Glomerular endothelial cell (primary cell): ENCODE data around the gene GPN1. TPM values are rescaled to one million over a fixed set of nuclear protein-coding genes. Genes with fewer than 3 reads are reported as not detected.
A peak's percentile ranks its signal among the peaks of the same experiment; 100 is the strongest.
"Not testable (repeated sequence)": the region's sequence is repeated elsewhere in the genome, so short reads cannot be mapped to it uniquely, and the experiment has no call there.

Source experiments
- DNase-seq: peaks from one replicate; pipeline ENCODE4 v3.0.0-alpha.2; 2011; ENCODE audit warnings: low read depth, low spot score; ENCODE audit errors: extremely low read depth
- total RNA-seq: library from RNA; depleted of rRNA; stranded (reverse); fragments of >200 nt; gene quantifications from 2 replicates; pipeline ENCODE4 v1.2.3, GENCODE V29; 2015

GPN1 gene
- total RNA-seq, 1 donor from 2014 or later: 32.7 TPM

DNA sequence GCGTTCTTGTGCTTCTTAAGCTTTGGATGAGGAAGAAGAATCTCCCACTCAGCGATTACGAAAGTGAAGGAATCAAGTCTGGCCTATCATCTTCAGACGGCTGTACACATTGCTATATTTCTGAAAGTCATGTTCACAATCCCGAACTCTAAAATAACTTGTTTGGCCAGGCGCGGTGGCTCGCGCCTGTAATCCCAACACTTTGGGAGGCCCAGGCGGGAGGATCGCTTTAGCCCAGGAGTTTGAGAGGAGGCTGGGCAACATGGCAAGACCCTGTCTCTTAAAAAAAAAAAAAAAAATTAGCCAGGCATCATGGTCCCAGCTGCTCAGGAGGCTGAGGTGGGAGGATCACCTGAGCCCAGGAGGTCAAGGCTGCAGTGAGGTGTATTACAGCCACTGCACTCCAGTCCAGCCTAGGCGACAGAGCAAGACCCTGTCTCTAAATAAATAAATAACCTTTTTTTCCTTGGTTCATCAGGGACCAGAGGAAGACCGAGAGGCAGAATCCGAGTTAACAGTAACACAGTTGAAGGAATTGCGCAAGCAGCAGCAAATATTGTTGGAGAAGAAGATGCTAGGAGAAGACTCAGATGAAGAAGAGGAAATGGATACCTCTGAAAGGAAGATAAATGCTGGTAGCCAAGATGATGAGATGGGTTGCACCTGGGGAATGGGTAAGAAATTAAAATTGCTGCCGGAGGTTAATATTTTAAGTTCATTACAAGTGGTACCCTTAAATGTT is 35.9 kb downstream of the GPN1 start:
- no peak for DNase-seq

DNA sequence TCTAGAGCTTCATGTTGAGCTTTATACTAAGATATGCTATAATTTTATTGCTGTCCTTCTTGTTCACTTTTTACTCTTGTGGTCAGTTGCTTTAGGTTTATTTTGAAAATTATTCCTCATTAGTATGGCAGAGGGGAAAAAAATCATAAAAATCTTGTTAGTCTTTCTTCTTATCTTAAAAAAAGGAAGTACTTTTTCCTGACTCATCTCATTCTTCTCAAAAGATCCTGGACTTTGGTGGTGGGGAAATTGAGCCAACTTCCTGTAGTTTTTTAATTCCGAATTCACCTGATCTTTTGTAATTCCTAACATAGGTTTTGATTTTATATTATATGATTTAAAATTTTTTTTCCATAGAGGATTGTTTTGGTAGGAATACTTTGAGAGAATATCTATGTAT is 38.6 kb downstream of the GPN1 start:
- no peak for DNase-seq

DNA sequence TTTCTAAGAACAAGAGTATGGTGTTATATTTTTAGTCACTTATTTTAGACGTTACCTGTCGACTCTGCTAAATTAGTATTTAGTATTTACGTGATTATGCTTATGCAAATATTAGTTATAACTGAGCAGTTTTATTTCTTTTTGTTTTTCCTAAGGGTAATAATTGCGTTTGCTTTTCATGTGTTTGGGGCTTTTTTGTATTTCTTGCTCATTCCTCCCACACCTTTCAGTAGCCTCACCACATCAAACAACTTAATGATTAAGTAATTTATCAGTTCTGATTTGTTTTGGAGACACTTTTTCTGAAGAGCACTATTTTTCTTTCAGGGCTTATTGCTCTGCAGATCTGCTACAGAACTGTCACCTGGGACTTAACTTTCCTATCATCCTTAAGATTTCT is 42.4 kb downstream of the GPN1 start:
- no peak for DNase-seq

DNA sequence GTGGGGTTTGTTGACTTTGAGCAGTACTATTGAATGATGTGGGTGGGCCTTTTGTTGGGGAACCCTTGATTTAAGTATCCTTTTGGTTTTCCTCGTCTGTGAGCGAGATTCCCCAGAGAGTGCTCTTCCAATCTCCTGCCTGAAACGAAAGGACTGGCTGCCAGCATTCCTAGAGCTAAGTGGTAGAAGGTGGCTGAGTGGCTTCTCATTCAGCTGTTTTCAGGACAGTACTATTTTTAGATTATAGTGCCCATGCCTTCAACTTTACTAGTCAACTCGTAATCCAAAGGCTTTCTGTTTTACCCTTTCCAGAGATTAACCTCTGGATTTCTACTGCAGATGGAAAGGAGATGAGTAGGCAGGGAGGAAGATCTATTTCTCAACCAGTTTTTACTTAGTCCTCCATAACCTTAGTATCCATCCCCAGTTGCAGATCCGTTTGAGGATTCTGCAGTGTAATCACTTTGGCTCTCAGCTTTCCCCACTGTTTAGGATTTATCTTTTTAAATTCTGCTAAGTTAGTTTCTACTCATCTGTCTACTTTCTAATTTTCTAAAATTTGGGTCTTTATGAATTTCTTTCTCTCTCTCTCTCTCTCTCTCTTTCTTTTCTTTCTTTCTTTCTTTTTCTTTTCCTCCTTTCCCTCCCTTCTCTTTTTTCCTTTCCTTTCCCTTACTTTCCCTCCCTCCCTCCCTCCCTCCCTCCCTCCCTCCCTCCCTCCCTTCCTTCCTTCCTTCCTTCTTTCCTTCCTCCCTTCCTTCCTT is 44.1 kb downstream of the GPN1 start:
- DNase-seq: no peak

DNA sequence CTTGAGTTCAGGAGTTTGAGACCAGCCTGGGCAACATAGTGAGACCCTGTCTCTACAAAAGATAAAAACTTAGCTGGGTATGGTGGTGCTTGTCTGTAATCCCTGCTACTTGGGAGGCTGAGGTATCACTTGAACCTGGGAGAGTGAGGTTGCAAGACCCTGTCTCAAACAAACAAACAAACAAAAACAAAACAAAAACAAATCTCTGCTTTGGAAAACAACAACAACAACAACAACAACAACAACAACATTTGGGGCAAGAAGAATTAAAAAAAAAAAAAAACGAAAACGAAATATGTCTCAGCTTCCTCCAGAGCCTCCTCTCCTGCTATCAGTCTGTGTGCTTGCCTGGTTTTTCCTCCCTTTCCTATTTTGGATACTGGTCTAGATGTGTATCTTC is 51.7 kb downstream of the GPN1 start:
- no peak for DNase-seq

DNA sequence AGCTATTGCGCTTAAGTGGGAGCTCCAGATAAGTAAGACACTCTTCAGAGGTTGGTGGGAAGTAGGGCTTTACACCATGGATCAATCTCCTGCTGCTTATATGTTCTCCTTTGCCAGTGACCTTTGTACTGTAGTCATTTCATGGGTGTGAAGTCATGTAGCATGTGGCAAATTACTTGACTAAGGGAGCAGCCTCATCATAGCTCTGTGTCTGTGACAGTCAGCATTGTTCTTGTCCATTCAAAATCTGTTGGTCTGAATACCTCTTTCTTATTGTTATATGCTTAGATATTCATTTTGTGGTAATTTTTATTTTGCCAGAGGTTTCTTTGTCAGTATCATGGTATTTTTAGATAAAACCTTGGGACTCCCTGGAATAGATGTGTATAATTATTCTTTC is 53.0 kb downstream of the GPN1 start:
- no peak for DNase-seq

DNA sequence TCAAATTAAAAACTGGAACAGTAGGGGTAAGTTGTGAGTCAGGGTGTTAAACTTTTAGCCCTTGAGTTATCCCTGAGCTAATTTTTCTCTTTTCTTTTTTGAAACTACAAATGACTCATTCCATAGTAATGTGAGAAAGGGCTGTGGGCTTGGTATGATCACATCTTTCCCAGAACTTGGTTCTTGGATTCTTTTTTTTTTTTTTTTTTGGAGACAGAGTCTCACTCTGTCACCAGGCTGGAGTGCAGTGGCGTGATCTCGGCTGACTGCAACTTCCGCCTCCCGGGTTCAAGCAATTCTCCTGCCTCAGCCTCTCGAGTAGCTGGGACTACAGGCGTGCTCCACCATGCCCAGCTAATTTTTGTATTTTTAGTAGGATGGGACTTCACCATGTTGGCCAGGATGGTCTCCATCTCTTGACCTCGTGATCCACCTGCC is 53.5 kb downstream of the GPN1 start:
- not testable (repeated sequence) for DNase-seq

DNA sequence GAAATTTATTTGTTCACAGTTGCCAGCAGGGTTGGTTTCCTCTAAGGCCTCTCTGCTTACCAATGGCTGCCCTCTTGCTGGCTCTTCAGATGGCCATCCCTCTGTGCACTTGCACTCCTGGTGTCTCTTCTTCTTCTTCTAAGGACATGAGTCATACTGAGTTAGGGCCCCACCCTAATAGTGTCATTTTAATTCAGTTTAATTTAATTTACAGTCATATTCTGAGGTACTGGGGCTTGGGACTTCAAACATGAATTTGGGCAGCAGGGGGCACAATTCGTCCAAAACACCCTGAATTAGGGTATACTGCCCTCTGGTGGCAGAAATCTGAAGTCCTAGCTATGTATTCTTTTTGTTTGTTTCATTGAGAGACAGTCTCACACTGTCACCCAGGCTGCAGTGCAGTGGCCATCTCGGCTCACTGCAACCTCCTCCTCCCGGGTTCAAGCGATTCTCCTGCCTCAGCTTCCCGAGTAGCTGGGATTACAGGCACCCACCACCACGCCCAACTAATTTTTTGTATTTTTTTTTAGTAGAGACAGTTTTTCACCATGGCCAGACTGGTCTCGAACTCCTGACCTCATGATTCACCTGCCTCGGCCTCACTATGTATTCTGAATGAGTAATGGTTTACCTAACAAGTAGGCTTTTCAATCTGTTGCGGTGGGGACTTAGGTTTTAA is 54.7 kb downstream of the GPN1 start:
- DNase-seq: peak; percentile 98

DNA sequence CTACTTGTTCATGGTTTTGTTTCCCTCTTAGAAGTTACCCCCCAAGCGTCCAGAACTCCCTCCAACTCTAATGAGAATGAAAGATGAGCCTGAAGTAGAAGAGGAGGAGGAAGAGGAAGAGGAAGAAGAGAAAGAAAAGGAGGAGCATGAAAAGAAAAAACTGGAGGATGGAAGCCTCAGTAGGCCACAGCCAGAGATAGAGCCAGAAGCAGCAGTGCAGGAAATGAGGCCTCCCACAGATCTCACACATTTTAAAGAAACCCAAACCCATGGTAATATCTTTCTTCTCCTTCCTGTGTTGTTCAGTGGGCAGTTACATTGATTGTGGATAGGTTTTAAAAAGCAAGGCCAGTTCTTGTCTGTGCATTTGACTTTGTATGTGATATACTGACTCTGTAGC is 56.2 kb downstream of the GPN1 start:
- DNase-seq: not testable (repeated sequence)

DNA sequence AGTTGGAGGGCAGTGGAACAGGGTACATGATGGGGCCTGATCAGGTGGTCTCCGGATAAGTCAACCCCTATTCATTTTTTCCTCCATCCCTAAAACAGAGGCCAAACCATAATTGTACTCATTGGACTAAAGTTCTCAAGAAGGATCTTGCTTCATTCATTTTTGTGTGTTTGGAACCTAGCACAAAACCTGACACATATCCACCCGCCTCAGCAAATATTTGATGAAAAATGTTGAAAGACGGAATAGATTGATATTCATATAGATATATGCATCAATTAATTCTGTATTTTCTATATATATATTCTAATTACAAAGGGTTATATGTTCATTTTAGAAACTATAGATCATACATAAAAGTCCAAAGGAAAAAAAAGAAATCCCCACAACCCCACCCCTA is 56.7 kb downstream of the GPN1 start:
- DNase-seq: no peak

DNA sequence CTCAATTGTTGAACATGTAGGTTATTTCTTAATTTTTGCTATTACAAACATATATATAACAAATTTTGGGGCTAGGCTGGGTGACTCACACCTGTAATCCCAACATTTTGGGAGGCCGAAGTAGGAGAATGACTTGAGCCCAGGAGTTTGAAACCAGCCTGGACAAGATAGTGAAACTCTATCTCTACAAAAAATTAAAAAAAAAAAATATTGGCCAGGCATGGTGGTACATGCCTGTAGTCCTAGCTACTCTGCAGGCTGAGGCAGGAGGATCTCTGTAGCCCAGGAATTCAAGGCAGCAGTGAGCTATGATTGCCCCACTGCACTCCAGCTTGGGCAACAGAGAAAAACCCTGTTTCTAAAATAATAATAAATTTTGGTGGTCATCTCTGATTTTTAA is 58.4 kb downstream of the GPN1 start:
- DNase-seq: no peak

DNA sequence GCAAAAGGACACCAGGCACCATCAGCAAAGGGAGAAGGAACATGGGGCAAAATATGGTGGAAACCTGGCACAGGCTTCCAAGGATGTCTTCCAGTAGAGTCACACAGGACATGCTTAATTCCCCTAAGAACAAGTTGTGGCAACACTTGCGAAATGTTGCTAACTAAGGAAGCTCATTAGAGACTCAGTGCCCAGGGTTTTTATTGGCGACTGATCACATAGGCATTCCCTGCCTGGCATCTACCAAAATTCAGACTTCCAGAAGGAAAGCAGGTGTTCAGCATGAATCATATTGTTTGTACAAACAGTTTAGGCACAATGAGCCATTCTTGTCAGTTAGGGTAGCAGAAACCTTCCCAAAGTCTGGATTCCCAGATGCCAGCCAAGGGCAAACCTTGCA is 60.6 kb downstream of the GPN1 start:
- no peak for DNase-seq

DNA sequence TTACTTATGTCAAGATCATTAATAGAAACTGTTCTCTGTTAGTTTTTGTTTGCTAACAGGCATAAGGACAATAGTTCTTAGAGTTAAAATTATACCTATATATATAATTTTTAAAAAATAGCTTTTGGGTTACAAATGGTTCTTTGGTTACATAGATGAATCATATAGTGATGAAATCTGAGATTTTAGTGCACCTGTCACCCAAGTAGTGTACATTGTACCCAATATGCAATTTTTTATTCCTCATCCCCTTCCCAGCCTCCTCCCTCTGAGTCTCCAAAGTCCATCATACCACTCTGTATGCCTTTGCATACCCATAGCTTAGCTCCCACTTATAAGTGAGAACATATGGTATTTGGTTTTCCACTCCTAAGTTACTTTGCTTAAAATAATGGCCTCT is 61.2 kb downstream of the GPN1 start:
- no peak for DNase-seq

DNA sequence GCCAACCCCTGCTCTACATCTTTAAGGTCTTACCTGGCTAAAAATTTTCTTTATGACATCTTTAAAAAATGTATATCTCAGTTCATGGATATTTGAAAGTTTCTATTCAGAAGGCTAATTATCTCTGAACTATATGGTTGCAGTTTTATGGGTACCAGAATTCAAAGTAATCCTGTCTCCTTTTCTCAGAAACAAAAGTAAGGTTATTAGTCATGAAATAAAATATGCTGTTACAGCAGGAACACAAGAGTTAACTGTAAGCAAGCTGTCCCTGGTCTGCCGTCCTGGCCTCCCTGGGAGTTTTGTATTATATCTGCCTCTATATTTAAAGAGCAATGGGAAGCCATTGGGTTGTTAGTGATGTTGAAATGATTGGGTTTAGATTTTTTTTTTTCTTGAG is 68.8 kb downstream of the GPN1 start:
- no peak for DNase-seq

Other genes starting within 250 kb of the GPN1 start
- 10.0 and 10.7 TPM in 2 replicates for gene ZNF513, start 248.3 kb upstream of the GPN1 start, total RNA-seq
- gene PPM1G, start 219.5 kb upstream of the GPN1 start, total RNA-seq: 91.9 and 98.8 TPM in 2 replicates
- gene NRBP1, start 200.4 kb upstream of the GPN1 start, total RNA-seq: 117 and 130 TPM in 2 replicates
- gene KRTCAP3, start 186.7 kb upstream of the GPN1 start, total RNA-seq: not detected in 2 replicates
- 13.9 and 26.8 TPM in 2 replicates for gene IFT172, start 139.3 kb upstream of the GPN1 start, total RNA-seq
- gene FNDC4, start 133.8 kb upstream of the GPN1 start, total RNA-seq: 27.5 and 34.3 TPM in 2 replicates
- gene GCKR, start 132.2 kb upstream of the GPN1 start, total RNA-seq: 0.88 and 1.8 TPM in 2 replicates
- 18.8 and 24.9 TPM in 2 replicates for gene ZNF512, start 46.0 kb upstream of the GPN1 start, total RNA-seq
- gene CCDC121, start within 50 bp of the GPN1 start, total RNA-seq: 0.29 and 1.5 TPM in 2 replicates
- 13.9 and 20.7 TPM in 2 replicates for gene SUPT7L, start 34.6 kb downstream of the GPN1 start, total RNA-seq
- gene SLC4A1AP, start 34.8 kb downstream of the GPN1 start, total RNA-seq: 18.1 and 26.4 TPM in 2 replicates
- 140 and 142 TPM in 2 replicates for gene MRPL33, start 142.7 kb downstream of the GPN1 start, total RNA-seq